IMR-90 (cell line): ENCODE results near the gene RASGRF2.

ENCODE experiments used
- CEBPB ChIP-seq: IDR thresholded peaks from 2 replicates; pipeline ENCODE4 v1.6.1; 2012; ENCODE audit warnings: low read depth, low read length, improper control_type of control experiment
- CTCF ChIP-seq: conservative IDR thresholded peaks from 2 replicates; pipeline ENCODE4 v1.5.1; 2012; ENCODE audit warnings: mild to moderate bottlenecking, low read depth, low read length, improper control_type of control experiment
- MXI1 ChIP-seq: IDR thresholded peaks from 2 replicates; pipeline ENCODE4 v1.6.1; 2012; ENCODE audit warnings: low read depth, mild to moderate bottlenecking, low read length, moderate library complexity, borderline replicate concordance
- POLR2A ChIP-seq: IDR thresholded peaks from 2 replicates; pipeline ENCODE4 v1.6.1; 2012; ENCODE audit warnings: mild to moderate bottlenecking, low read depth, low read length
- RAD21 ChIP-seq: IDR thresholded peaks from 2 replicates; pipeline ENCODE4 v1.6.1; 2012; ENCODE audit warnings: low read length, improper control_type of control experiment
- RCOR1 ChIP-seq: IDR thresholded peaks from 2 replicates; pipeline ENCODE4 v1.6.1; 2012; ENCODE audit warnings: mild to moderate bottlenecking, low read length, improper control_type of control experiment; ENCODE audit not compliant: insufficient replicate concordance
- USF2 ChIP-seq: fragments of 150-350 bp; IDR thresholded peaks from 2 replicates; pipeline ENCODE4 v1.6.1; 2017; ENCODE audit warnings: mild to moderate bottlenecking, antibody characterized with exemption, low read length, low read depth
- TF ChIP-seq, protein P1 (sequence below): fragments of 150-350 bp; IDR thresholded peaks from 2 replicates; pipeline ENCODE4 v1.6.1; 2016; ENCODE audit warnings: low read depth, mild to moderate bottlenecking, low read length, moderate library complexity, borderline replicate concordance

DNA sequence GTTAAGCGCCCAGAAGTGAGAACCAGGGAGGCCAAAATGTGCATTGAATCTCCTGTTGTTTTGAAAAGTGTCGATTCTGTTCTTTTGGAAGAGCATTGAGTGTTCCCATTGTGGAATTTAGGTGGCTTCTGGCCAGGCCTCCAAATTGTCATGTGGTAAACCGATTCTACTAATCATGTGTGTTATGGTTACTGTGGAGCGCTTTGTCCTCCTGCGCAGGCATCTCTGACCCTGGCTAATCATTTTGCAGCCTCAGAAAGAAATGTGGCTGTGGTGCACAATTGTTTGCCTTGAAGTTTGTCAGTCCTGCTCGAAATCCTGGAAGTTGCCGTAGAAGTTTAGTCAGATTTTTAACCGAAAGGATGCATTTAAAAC lies 121.3 kb downstream of the RASGRF2 start:
- TF ChIP-seq CTCF (no peak), USF2 (no peak), POLR2A (no peak), RAD21 (no peak), CEBPB (no peak), RCOR1 (no peak), MXI1 (no peak)
- TF ChIP-seq, protein P1, sequence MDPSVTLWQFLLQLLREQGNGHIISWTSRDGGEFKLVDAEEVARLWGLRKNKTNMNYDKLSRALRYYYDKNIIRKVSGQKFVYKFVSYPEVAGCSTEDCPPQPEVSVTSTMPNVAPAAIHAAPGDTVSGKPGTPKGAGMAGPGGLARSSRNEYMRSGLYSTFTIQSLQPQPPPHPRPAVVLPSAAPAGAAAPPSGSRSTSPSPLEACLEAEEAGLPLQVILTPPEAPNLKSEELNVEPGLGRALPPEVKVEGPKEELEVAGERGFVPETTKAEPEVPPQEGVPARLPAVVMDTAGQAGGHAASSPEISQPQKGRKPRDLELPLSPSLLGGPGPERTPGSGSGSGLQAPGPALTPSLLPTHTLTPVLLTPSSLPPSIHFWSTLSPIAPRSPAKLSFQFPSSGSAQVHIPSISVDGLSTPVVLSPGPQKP = no peak
